ENCODE results near the gene ETNK2. TPM values are rescaled to one million over a fixed set of nuclear protein-coding genes. Genes with fewer than 3 reads are reported as not detected.

The ETNK2 gene
- total RNA-seq, 1 donor from 2014 or later: 6.9 TPM

DNA sequence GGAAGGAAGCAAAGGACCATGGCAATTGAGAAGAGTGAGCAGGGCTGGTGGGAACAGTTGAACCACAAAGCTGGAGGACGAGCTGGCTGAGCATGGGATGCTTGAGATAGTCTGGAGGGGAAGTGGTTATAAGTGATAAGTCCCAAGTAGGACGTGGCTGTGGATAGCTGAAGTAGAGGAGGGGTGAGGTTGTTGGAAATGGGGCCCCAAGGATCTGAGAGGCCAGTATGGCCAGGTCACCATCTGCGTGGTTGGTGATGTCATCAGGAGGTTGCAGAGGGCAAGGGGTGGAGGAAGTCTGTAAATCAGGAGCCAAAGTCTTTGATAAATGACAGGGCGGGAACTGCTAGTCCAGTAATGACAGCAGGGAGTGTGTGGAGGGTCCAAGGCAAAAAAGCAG, 25.3 kb upstream of the ETNK2 start:
- peak in 1 of 2 donors; percentile 29 for DNase-seq (ENCODE audit: low read depth in 2 of 2)

DNA sequence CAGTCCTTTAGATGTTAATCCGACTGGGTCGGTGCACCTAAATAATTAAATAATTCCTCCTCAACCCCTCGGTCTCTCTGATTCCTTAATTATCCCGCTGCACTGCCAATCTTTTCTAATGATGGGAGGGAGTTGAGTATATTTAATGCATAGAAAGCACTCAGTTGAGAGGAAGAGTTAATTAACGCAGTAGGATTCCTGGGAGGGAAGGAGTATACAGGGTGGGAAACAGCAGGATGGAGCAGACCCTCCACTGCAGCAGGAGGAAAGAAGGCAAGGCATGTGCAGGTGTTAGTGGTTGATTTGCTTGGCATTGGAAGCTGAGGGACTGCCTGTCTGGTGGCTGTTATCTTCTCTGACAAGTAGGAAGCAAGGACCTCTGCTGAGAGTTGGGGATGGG, 24.2 kb upstream of the ETNK2 start:
- no peak for DNase-seq (ENCODE audit: low read depth in 2 of 2)

DNA sequence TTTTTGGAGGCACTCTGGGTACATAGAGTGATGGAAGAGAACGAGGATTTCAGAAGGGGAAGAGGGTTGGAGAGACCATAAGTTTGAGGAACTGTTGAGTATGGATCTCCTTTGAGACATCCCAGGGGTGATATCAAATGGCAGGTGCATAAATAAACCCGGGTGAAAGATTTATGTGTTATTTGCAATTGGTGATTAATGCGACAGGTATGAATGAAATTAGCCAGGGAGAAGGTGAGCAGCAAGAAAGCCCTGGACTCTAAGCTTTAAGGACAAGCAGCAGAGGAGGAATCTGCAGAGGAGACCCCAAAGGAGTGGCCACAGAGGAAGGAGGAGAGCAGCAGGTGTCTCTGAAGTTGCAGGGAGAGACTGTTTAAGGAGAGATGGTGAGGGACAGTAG, 23.1 kb upstream of the ETNK2 start:
- DNase-seq (ENCODE audit: low read depth in 2 of 2): no peak

DNA sequence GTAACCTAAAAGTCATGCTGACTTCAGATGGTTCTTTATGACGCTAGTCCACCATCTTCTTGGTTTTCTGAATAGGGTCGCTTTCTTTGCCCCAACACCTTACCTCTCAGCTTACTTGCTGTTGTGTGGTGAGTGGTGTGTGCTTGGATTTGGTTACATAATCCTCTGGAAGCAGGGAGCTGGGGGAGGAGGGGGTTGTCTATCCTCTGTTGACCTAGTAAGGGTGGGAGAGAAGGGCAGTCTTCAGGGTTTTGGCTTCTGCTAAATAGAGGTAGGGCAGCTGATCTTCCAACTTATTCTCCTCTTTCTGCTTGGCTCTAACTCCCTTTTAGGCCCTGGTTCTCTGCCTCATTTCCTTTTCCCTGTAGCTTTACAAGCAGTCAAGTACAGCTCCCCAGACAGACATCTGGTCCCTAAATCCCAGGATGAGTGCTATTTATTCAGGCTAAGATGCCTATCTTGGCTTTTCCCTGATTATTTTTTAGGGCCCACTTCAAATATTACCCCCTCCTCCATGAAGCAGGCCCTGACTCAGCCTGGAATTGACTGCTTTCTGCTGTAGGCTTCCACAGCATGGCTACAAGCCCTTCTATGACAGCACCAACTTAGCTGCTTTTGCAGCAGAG, 20.7 kb upstream of the ETNK2 start:
- DNase-seq (ENCODE audit: low read depth in 2 of 2): no peak

DNA sequence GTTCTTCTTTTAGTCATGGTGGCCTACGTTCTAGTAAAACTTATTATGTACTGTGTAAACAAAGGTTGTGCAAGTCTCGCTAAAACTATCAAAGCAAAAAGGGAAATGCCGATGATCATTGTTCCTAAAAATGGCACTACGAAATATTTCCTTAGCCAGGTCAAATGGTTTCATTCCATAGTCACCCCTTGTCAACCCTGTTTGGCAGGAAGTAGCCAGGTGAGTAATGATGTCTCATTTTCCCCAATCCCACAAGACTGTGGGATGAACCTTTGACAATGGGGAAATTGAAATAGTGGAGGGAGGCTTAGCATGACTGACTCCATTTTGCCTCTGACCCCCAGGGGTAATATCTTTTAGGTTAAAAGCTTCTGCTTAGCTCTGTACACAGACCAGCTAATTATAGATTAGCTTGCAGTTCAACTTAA, 19.9 kb upstream of the ETNK2 start:
- peak; percentile 84 to 88 for DNase-seq (ENCODE audit: low read depth in 2 of 2)

DNA sequence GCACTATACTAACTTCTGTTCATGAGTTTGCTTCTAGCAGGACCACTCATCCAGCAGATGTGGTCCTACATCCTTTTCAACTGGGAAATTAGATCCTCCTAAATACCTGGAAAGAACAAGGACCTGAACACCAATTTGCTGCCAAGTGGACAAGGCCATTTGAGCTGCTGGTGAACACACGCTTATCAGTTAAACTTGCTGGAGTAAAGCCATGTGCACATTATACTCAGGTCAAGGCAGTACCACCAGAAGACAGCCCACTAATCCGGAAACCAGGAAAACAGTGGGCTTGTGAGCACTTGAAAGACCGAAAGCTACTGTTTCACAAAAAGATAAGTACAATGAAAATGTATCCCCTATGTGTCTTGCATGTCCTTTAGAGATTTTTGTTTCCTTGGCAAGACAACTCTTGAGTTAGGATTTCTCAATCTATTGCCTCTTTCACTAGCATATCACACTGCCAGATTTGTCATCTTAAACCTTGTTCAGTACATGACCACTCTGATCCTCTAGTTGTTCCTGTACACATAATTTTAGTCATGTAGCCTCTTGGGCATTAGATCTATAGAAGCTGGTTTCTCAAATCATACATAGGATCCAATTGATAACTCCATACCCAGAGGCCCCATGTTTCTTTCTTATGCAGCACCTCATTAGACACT, 18.8 kb upstream of the ETNK2 start:
- DNase-seq (ENCODE audit: low read depth in 2 of 2): no peak

DNA sequence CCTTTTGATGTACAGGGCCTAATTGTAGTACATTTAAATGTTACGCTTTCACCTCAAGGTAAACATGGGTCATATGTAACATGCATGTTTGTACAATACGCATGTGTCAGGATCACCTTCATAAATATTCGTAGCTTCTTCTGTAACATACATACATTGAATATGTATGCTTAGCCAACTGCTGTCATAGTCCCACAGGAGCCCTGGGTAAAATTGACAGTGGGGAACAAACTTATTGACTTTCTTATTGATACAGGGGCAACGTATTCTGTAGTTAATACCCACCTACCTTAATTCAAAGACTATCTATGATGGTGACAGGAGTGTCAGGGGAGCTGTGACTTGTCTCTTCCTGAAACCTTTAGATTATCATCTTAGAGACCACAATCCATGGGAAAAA, 18.0 kb upstream of the ETNK2 start:
- DNase-seq (ENCODE audit: low read depth in 2 of 2): peak in 1 of 2 donors; percentile 11

DNA sequence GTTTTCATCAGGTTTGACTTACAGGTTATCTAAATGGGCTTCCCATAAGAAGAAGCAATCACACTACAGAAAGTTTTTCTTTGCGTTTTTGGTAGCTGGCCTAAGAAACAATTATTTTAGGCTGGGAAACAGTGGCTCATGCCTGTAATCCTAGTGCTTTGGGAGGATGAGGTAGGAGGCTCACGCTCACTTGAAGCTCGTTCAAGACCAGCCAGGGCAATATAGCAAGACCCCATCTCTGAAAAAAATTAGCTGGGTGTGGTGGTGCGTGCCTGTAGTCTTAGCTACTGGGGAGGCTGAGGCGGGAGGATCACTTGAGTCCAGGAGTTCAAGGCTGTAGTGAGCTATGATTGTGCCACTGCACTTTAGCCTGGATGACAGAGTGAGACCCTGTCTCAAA, 15.9 kb upstream of the ETNK2 start:
- no peak for DNase-seq (ENCODE audit: low read depth in 2 of 2)

DNA sequence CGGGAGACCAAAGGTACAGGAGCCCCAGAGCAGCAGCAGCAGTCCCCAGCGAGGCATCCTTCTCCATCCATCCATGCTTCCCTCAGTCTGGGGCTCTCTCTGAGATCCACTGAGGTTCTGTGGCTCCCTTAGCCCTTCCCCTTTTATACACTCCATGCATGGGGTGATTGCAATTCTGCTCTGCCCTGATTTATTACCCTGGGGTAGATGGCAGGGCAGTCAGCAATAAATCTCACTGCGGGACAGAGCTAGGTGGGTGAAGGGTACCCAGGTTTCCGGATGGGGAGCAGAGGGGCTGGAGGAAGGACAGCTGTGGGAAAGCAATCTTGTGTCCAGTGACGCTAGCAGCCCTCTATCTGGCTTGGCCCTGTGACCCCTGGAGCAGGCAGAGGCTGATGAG, 14.4 kb upstream of the ETNK2 start, which contains the start of gene REN:
REN (minus strand) TSS at position 119 of the 400 bp plus-strand sequence; CDS start at position 75, 44 bp downstream.
- no peak for DNase-seq (ENCODE audit: low read depth in 2 of 2)

DNA sequence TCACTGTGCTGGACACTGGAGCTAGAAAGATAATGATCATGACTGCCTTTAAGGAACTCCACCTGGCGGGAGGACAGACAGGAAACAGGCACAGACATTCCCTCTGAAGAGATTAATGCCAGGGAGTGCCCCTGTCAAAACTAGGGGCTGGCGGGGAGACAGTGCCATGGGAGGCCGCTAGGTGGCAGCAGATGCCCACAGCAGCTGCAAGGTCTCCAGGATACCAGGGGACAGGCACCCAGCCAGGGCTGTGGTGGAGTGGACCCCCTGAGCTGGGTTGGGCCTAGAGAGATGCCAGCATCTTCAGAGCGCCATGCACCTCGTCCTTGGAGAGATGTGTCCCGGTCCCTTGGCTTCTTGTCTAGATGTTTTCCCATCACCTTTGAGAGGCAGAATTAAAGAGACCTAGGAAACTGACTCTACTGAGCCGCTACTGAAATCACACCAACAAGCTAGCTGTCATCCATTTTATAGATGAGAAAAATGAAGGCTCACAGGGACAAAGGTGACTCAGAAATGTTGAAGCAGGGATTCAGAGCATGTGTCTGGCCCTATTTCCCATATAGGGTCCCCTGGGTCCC, 10.7 kb upstream of the ETNK2 start:
- DNase-seq (ENCODE audit: low read depth in 2 of 2): peak; percentile 63 to 79

DNA sequence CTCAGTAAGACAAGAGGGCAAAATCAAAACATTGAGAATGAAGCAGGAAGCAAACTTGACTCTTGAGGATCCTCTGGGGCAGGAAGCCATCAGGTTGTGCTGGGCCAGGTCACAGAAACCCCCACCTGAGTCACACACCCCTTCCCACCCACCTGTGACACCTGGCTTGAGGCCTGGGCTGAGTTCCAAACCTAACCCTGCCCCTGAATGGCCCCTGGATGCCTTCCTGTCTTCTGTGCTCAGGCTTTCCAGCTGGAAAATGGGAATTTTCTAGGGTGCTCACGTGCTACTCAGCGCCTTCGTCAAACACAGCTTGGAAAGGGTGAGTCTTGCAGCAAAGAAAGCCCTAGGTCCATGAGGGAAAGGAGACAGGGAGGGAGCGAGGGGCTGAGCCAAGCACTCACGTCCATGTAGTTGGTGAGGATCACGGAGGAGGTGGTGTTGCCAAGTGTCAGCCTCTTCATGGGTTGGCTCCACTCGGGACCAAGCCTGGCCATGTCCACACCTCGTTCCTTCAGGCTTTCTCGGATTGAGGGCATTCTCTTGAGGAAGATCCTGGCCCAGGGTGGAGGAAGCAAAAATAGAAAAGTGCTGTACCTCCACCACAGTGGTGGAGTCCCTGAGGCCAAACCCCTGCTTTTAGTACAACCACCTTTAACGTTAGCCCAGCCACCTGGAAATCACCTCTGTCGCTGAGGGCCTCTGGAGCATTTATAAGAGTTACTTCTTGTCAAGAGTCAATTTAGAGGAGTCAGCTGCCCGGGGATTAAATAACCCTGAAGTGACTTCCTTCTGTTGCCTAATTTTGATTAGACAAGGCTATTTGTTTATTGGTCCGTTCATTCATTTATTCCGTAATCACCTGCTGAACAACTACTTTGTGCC, 10.0 kb upstream of the ETNK2 start:
- DNase-seq (ENCODE audit: low read depth in 2 of 2): no peak

DNA sequence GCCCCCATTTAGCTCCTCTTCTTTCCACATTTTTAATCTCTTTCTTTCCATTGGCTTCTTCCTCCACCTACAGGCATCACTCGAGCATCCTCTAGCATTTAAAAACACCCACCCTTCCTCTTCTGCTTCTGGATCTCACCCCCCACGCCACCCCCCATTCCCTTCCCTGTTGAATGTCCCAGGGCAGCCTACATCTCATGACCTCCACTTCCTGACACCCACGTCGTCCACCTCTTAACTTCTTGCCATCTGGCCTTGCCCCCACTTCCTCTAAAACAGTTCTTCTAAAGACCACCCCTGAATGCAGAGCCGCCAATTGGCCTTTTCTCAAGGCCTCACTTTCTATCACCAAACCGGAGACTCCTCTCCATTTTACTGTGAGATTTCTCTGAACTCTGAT, 6.1 kb upstream of the ETNK2 start:
- DNase-seq (ENCODE audit: low read depth in 2 of 2): no peak

DNA sequence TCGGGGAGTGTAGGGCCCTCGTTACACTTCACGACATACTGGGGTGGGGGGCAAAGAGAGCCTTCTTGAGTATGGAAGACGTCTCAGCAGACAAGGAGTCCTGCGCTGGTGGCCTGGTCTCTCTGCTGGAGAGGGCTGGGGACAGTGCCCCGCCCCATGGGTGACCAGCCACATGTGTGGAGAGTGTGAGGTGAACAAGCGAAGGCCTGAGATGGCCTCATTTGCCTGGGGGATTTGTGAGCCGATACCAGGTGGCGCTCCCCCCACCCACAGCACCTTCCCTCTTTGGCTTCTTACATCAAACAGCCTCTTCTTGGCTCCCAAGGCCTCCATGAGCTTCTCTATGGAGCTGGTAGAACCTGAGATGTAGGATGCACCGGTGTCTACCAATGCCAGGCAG, 4.0 kb upstream of the ETNK2 start:
- DNase-seq (ENCODE audit: low read depth in 2 of 2): no peak

DNA sequence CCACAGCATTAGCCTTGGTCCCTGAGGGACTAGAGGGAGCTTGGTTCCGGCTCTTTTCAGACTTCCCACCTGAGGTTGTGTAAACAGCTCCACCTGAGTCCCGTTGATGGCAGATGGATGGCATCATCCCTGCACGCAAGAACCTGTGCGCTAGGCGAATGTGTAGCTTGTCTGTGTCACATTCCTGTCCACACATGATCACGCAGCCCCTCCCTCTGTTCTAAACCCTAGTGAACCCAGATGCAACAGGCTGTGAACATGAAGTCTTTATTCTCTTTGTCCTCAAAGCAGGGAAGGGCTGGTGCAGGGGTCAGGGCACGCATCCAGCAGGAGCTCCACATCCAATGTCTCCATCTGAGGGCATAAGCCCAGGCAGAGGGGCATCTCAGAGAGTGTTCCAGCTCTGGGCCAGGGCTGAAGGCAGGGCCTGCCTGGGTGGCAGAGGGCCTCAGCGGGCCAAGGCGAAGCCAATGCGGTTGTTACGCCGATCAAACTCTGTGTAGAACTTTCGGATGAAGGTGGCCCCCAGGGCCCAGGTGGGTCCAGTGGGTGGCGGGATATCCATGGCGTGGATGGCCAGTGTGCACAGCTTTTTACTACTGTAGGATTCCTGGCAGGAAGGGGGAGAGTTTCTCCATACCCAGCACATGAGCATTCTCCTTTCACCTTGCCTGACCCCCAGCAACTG, 2.9 kb upstream of the ETNK2 start:
- DNase-seq (ENCODE audit: low read depth in 2 of 2): no peak

DNA sequence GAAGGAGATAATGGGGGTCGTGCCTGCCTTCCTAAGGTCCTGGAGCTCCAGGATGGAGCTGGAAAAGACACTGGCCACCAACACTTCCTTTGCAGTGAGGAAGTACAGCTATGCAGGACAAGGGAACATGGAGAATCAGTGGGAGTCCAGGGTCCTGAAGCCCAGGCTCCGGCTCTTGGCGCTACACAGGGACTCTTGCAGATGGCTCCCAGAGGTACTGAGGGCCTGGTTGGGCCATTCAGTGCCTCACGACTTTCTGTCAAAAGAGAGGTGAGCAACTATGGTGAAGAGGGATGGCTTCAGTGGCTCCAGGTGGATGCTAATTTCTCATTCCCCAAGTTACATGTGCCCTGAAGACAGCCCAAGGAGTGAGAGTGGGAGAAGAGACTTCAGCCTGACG, 1.8 kb upstream of the ETNK2 start:
- DNase-seq (ENCODE audit: low read depth in 2 of 2): no peak

DNA sequence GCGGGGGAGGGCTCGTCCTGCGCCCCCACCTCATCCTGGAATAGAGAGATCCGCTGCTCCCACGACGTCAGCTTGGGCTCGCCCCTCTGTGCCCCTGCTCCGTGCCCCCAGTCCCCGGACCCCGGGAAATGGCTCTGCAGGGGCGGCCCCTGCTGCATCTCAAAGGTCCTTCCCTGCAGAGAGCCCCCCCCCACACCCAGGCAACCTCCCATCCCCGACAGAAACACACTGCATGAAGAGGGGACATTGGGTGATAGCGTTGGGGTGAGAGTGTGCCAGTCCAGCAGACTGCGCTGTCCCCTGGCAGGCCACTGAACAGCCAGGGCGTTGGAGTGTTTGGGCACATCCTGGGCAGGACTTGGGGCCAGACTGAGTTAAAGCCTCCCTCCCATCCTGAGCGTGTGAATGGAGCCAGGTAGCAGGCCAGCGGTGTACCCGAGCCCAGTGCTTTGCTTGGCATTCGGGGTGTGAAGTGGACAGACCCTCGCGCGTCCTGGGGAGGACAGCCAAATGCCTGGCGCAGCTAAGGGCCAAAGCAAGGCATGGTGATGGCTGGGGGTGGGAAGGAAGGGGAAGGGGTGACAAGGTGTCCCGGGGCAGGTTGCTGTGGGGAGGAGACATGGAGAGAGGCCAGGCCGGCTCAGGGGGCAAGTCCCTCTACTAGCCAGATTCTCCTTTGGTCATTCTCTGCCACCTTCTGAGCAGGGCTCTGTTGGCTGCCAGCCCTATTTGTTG, 633 bp upstream of the ETNK2 start:
- peak in 1 of 2 donors; percentile 27 for DNase-seq (ENCODE audit: low read depth in 2 of 2)

DNA sequence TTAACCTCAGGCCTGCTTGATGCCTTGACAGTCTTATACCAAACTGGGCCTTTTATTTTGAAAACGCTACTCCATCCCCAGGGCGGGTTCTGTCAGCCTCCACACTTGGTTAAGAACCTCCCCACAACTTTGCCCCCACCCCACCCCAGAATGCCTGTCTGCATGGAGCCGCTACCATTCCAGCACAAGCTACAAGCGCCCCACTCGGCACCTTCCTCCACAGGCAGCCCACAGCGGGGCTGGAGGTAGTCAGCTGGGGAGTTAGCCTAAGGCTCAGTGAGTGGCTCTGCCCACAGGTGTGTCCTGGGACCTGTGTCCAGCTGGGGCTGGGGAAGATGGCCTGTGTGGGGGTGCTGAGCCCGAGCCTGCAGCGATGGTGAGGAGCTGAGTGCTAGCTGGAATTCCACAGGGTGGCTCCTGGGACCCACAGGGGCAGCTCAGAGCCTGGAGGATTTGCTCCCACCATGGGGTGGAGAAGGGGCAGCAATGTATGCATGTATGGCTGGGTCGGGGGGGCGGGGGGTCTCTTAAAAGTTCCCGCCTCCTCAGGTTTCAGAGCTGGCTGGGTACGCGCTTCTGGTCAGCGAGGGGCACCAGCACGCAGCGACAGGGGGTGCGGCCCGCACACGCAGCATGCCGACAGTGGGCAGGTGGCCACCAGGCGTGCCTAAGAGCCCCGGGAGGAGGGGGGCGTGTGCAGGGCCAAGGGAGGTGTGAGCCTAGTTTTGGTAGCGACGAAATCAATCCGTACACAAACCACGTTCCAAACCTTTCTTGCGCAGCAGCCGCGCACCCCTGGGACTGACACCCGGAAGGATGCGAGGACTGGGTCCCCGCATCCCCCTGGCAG, 917 bp downstream of the ETNK2 start:
- no peak for DNase-seq (ENCODE audit: low read depth in 2 of 2)

DNA sequence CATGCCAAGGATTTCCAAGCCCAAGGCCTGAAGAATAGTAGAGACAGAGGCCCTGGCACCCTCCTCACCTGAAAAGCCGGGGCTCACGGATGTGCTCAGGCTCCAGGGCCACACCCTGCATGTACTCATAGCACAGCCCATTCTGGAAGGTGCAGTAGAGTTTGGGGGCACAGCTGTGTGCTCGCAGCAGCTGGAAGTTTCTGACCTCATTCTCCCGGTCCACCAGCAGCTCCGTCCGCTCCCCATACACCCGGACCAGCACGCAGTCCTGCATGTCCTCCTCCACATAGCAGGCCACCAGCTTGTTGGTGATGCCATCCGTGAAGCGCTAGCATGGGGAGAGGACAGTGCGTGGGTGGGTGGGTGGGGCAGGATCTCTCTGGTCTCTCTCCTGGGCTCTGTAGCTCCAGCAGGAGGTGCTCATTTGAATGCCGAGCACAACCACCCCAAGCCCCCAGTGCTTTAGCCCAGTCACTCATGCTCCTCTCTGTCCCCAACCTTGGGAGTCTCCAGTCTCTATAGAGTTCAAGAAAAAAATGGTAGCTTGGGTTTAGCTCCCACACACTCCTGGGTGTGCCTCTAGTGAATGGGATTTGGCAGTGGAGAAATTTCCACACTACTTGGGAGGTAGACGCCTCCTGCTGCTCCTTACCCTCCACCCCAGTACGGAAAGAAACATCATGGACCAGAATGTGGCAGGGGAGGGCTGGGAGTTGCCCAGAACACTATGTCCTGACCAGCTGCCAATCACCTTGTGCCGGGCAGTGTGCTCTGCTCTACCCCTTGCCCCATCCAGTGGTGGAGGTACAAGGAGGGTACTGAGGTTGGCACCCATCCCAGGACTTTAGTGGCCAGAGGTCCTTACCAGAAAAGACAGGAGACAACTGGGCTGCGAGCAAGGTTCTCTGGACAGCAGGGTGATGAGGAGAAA, 1.9 kb downstream of the ETNK2 start:
- DNase-seq (ENCODE audit: low read depth in 2 of 2): no peak

DNA sequence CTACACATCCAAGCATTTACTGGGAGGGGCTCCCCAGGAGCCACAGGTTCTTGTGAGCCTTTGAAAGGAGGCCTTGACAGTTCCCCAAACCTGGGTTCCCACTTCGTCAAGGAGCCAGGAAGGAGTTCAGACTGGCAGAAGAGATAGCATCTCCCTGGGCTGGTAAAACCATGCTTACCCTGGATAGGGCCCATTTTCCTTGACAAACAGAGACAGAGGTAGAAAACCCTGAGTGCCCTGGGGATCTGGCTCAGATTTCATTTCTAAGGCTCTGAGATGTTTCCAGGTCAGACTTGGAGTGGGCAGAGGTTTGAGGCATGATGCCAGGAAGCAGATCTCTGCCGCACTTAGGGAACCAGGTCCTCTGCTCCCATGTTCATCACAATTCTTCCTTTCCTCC, 2.7 kb downstream of the ETNK2 start:
- no peak for DNase-seq (ENCODE audit: low read depth in 2 of 2)
